GM23248 (cell line): ENCODE measurements around the gene STRADA.

Experiments
- EZH2 ChIP-seq: fragments of 200-600 bp; sonication (generic); IDR thresholded peaks from 2 replicates; pipeline ENCODE4 v1.6.1; 2018; ENCODE audit warnings: antibody characterized with exemption, mild to moderate bottlenecking; ENCODE audit not compliant: insufficient read depth, poor library complexity, severe bottlenecking
- EZH2phosphoT487 ChIP-seq: fragments of 200-600 bp; sonication (generic); IDR thresholded peaks from 2 replicates; pipeline ENCODE4 v1.6.1; 2018; ENCODE audit warnings: antibody characterized with exemption, moderate library complexity, mild to moderate bottlenecking, low read depth; ENCODE audit not compliant: insufficient read depth

DNA sequence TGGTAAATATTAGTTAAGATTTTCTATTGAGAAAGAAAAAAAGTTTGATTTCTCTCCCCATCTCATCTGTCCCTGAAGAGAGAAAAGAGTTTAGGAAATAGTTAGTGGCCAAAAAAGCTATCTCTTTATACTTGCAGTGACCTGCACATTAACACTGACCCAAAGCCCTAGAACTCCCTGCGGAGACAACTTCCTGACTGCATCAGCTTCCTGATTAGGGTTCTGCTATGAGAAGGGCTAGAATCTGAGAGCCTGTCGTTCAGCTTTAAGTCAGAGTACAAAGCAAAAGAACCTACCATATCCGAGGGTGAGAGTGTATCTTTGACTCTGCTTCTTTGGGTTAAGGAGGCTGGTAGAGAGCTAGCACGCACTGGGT lies 66.4 kb downstream of the STRADA start:
- TF ChIP-seq EZH2phosphoT487 (no peak), EZH2 (no peak)
